H1 (cell line): ENCODE results near the gene DERL3. TPM values are rescaled to one million over a fixed set of nuclear protein-coding genes. Genes with fewer than 3 reads are reported as not detected.

Source experiments
- POLR2A ChIP-seq, 2 experiments: IDR thresholded peaks; 1 replicate in 1 of 2; 2 replicates in 1 of 2; pipeline ENCODE4 v1.6.1; 2011; ENCODE audit warnings: low read depth in 2 of 2, low read length in 2 of 2, mild to moderate bottlenecking in 2 of 2; ENCODE audit errors: control extremely low read depth in 1 of 2
- polyA plus RNA-seq, 7 experiments: library from polyadenylated mRNA; depleted of rRNA in 3 of 7; stranded (reverse) in 5 of 7; unstranded in 2 of 7; fragments of >200 nt in 5 of 7; fragments of 200-250 nt in 2 of 7; gene quantifications; 1 replicate in 5 of 7; 2 replicates in 1 of 7; 4 replicates in 1 of 7; pipeline versions ENCODE4 v1.2.1 to v1.2.3, GENCODE V29; 2011 to 2013; ENCODE audit warnings: missing spikeins in 2 of 7, mixed read lengths in 2 of 7
- total RNA-seq: library from RNA; stranded (reverse); fragmentation: NEBNext Ultra II Directional; extraction: Animal tissue kit (Norgen Biotek cat#: 25700); gene quantifications from 2 replicates; pipeline ENCODE4 v1.2.1, GENCODE V29; 2021
- TF ChIP-seq, protein P1 (sequence below): fragments of 300-600 bp; sonication (generic); IDR thresholded peaks from 2 replicates; pipeline ENCODE4 v1.7.1; 2012; ENCODE audit warnings: low read length, moderate library complexity, mild to moderate bottlenecking, inconsistent platforms; ENCODE audit not compliant: insufficient replicate concordance

The DERL3 gene
- total and polyA plus RNA-seq, 2 of the 8 experiments (the other 6 are each of a cell fraction or from before 2014, with no cell fraction given) = 8.7 to 19.5 TPM

DNA sequence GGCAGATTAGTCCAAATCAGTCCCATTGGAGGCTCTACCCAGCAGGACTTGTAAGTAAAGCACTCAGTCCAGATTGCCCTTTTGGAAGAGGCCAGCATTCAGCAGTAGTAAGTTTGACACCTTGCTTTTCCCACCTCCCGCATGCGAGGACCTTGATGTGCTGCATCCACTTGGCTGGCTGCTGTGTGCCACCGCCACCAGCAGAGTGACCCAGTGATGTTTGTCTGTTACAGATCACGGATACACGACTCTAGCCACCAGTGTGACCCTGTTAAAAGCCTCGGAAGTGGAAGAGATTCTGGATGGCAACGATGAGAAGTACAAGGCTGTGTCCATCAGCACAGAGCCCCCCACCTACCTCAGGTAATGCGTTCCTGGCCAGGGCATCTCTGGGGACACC is 45.5 kb downstream of the DERL3 start (continued):
- TF ChIP-seq, protein P1, sequence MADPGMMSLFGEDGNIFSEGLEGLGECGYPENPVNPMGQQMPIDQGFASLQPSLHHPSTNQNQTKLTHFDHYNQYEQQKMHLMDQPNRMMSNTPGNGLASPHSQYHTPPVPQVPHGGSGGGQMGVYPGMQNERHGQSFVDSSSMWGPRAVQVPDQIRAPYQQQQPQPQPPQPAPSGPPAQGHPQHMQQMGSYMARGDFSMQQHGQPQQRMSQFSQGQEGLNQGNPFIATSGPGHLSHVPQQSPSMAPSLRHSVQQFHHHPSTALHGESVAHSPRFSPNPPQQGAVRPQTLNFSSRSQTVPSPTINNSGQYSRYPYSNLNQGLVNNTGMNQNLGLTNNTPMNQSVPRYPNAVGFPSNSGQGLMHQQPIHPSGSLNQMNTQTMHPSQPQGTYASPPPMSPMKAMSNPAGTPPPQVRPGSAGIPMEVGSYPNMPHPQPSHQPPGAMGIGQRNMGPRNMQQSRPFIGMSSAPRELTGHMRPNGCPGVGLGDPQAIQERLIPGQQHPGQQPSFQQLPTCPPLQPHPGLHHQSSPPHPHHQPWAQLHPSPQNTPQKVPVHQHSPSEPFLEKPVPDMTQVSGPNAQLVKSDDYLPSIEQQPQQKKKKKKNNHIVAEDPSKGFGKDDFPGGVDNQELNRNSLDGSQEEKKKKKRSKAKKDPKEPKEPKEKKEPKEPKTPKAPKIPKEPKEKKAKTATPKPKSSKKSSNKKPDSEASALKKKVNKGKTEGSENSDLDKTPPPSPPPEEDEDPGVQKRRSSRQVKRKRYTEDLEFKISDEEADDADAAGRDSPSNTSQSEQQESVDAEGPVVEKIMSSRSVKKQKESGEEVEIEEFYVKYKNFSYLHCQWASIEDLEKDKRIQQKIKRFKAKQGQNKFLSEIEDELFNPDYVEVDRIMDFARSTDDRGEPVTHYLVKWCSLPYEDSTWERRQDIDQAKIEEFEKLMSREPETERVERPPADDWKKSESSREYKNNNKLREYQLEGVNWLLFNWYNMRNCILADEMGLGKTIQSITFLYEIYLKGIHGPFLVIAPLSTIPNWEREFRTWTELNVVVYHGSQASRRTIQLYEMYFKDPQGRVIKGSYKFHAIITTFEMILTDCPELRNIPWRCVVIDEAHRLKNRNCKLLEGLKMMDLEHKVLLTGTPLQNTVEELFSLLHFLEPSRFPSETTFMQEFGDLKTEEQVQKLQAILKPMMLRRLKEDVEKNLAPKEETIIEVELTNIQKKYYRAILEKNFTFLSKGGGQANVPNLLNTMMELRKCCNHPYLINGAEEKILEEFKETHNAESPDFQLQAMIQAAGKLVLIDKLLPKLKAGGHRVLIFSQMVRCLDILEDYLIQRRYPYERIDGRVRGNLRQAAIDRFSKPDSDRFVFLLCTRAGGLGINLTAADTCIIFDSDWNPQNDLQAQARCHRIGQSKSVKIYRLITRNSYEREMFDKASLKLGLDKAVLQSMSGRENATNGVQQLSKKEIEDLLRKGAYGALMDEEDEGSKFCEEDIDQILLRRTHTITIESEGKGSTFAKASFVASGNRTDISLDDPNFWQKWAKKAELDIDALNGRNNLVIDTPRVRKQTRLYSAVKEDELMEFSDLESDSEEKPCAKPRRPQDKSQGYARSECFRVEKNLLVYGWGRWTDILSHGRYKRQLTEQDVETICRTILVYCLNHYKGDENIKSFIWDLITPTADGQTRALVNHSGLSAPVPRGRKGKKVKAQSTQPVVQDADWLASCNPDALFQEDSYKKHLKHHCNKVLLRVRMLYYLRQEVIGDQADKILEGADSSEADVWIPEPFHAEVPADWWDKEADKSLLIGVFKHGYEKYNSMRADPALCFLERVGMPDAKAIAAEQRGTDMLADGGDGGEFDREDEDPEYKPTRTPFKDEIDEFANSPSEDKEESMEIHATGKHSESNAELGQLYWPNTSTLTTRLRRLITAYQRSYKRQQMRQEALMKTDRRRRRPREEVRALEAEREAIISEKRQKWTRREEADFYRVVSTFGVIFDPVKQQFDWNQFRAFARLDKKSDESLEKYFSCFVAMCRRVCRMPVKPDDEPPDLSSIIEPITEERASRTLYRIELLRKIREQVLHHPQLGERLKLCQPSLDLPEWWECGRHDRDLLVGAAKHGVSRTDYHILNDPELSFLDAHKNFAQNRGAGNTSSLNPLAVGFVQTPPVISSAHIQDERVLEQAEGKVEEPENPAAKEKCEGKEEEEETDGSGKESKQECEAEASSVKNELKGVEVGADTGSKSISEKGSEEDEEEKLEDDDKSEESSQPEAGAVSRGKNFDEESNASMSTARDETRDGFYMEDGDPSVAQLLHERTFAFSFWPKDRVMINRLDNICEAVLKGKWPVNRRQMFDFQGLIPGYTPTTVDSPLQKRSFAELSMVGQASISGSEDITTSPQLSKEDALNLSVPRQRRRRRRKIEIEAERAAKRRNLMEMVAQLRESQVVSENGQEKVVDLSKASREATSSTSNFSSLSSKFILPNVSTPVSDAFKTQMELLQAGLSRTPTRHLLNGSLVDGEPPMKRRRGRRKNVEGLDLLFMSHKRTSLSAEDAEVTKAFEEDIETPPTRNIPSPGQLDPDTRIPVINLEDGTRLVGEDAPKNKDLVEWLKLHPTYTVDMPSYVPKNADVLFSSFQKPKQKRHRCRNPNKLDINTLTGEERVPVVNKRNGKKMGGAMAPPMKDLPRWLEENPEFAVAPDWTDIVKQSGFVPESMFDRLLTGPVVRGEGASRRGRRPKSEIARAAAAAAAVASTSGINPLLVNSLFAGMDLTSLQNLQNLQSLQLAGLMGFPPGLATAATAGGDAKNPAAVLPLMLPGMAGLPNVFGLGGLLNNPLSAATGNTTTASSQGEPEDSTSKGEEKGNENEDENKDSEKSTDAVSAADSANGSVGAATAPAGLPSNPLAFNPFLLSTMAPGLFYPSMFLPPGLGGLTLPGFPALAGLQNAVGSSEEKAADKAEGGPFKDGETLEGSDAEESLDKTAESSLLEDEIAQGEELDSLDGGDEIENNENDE = no peak
- no peak for TF ChIP-seq POLR2A (IDR thresholded peaks at IDR 0.05; ENCODE audit: control extremely low read depth in 1 of 2, low read depth in 2 of 2, low read length in 2 of 2)
